Natural killer cell (primary cell): ENCODE data around the gene PAMR1. TPM values are rescaled to one million over a fixed set of nuclear protein-coding genes. Genes with fewer than 3 reads are reported as not detected.

Experiments used
- ATAC-seq, 3 donors: fragments of 150-1000 bp in 2 of 3; fragments of 200-7000 bp in 1 of 3; cut with Tn5 transposase; 1 replicate in 1 of 3; 2 replicates in 2 of 3; pipeline ENCODE4 v1.10.0; 2021; ENCODE audit warnings: mild to moderate bottlenecking in 2 of 3, moderate library complexity in 2 of 3
- DNase-seq, 2 donors: peaks; one replicate each; pipeline versions ENCODE4 v3.0.0 to v3.0.0-alpha.2; 2013 to 2021; ENCODE audit warnings: mixed read lengths in 1 of 2
- H3K27ac ChIP-seq: one replicate; pipeline ENCODE4 v1.5.1; 2013; ENCODE audit warnings: mild to moderate bottlenecking, low read length
- H3K27me3 ChIP-seq: one replicate; pipeline ENCODE4 v1.6.1; 2013; ENCODE audit warnings: low read length; ENCODE audit not compliant: control insufficient read depth, insufficient read depth
- H3K36me3 ChIP-seq: one replicate; pipeline ENCODE4 v1.6.1; 2013; ENCODE audit warnings: low read length; ENCODE audit not compliant: control insufficient read depth, insufficient read depth
- H3K4me1 ChIP-seq: one replicate; pipeline ENCODE4 v1.6.1; 2013; ENCODE audit warnings: low read length; ENCODE audit not compliant: control insufficient read depth, insufficient read depth
- H3K4me3 ChIP-seq: one replicate; pipeline ENCODE4 v1.5.1; 2013; ENCODE audit warnings: low read length
- H3K9me3 ChIP-seq: one replicate; pipeline ENCODE4 v1.6.1; 2013; ENCODE audit warnings: low read length; ENCODE audit not compliant: control insufficient read depth, insufficient read depth
- H3K27ac Mint-ChIP-seq, 2 donors: one replicate each; pipeline ENCODE4 v1.8.0; 2022; ENCODE audit warnings: mild to moderate bottlenecking in 2 of 2, mixed read lengths in 2 of 2, moderate library complexity in 1 of 2
- H3K27me3 Mint-ChIP-seq, 2 donors: one replicate each; pipeline ENCODE4 v1.8.0; 2022; ENCODE audit warnings: low read depth in 2 of 2, mixed read lengths in 2 of 2
- H3K36me3 Mint-ChIP-seq: one replicate; pipeline ENCODE4 v1.8.0; 2022; ENCODE audit warnings: mixed read lengths
- H3K4me1 Mint-ChIP-seq, 2 donors: one replicate each; pipeline ENCODE4 v1.8.0; 2022; ENCODE audit warnings: mixed read lengths in 2 of 2
- H3K4me3 Mint-ChIP-seq: one replicate; pipeline ENCODE4 v1.8.0; 2022; ENCODE audit warnings: mild to moderate bottlenecking, moderate library complexity, mixed read lengths
- H3K9me3 Mint-ChIP-seq, 2 donors: one replicate each; pipeline ENCODE4 v1.8.0; 2022; ENCODE audit warnings: mixed read lengths in 2 of 2
- CTCF ChIP-seq: fragments of 200-600 bp; IDR thresholded peaks from one replicate; pipeline ENCODE4 v1.8.0; 2022; ENCODE audit warnings: antibody characterized with exemption
- WGBS: methylation state at CpG from one replicate; pipeline ENCODE4 v1.1.7; 2013; ENCODE audit warnings: missing lambda C conversion rate; ENCODE audit not compliant: insufficient coverage; 5-methylcytosine and 5-hydroxymethylcytosine counted together
- intact Hi-C: fragments of 100-400 bp; cut with micrococcal nuclease; formaldehyde crosslinking; loops from one replicate; pipeline ENCODE4 v1.14.2; 2022
- total RNA-seq, 4 donors: library from RNA; stranded (reverse); fragments of 120-200 nt in 1 of 4; gene quantifications; one replicate each; pipeline versions ENCODE4 v1.2.3 to v1.2.4, GENCODE V29; 2013 to 2022

The PAMR1 gene
- total RNA-seq, 3 donors from 2014 or later (not counting 1 experiment from before 2014, with no cell fraction given), result not detected

DNA sequence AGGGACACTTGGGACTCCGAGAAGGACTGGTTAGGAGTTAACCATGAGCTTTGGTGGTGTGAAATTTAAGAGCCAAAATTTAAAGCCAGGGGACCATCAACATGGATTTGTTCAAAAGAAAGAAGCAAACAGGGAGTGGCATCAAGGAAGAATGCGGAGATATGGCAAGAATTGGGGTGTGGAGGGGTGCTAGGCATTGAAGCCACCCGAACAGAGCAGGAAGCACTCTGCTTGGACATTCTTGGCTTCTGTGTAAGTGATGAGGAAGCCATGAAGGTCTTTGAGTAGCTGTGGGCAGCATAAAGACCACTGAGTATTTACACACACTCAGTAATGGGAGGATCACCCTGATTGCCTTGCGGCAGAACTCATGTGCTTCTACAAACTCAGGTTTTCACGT is 27.2 kb upstream of the PAMR1 start:
- no peaks in the 10 kb centered on the region for H3K27me3 ChIP-seq

GRCh38 chr11:35550374-35551036 is 25.1 kb upstream of the PAMR1 start:
- intact Hi-C loops, result no loop called here
- DNase-seq (no peak), ATAC-seq (no peak)
- Histone ChIP-seq H3K4me3 (no peak overlapping the region), H3K36me3 (no peaks in the 10 kb centered on the region), H3K9me3 (no peaks in the 10 kb centered on the region), H3K27me3 (no peaks in the 10 kb centered on the region), H3K4me1 (no peaks in the 10 kb centered on the region), H3K27ac (no peak overlapping the region)
- TF ChIP-seq CTCF, result no peak
- H3K36me3 Mint-ChIP-seq, result no peaks in the 10 kb centered on the region
- H3K9me3 Mint-ChIP-seq, result no peaks in the 10 kb centered on the region
- no peak overlapping the region for H3K4me3 Mint-ChIP-seq
- no peak overlapping the region for H3K27ac Mint-ChIP-seq
- peaks cover 16 to 43% of the 10 kb centered on the region in 2 donors for H3K27me3 Mint-ChIP-seq
- no peaks in the 10 kb centered on the region for H3K4me1 Mint-ChIP-seq
- 84% methylated on average over 3 of the region's 3 CpGs for WGBS

More for the DNA sequence above, 27.2 kb upstream of the PAMR1 start:
- H3K36me3 Mint-ChIP-seq, result no peaks in the 10 kb centered on the region
- no peak overlapping the region for H3K4me3 Mint-ChIP-seq
- H3K4me1 ChIP-seq, result no peaks in the 10 kb centered on the region
- H3K4me3 ChIP-seq, result no peak overlapping the region
- no peaks in the 10 kb centered on the region for H3K4me1 Mint-ChIP-seq
- H3K27ac Mint-ChIP-seq, result no peak overlapping the region
- H3K27me3 Mint-ChIP-seq, result peaks cover 13 to 36% of the 10 kb centered on the region in 2 donors
- no peaks in the 10 kb centered on the region for H3K36me3 ChIP-seq
- H3K27ac ChIP-seq, result no peak overlapping the region
- H3K9me3 Mint-ChIP-seq, result no peaks in the 10 kb centered on the region
- H3K9me3 ChIP-seq, result no peaks in the 10 kb centered on the region
- DNase-seq (no peak), ATAC-seq (no peak)
- WGBS, result 95% methylated on average over 5 of the region's 5 CpGs
- intact Hi-C loops, result no loop called here
- no peak for TF ChIP-seq CTCF

DNA sequence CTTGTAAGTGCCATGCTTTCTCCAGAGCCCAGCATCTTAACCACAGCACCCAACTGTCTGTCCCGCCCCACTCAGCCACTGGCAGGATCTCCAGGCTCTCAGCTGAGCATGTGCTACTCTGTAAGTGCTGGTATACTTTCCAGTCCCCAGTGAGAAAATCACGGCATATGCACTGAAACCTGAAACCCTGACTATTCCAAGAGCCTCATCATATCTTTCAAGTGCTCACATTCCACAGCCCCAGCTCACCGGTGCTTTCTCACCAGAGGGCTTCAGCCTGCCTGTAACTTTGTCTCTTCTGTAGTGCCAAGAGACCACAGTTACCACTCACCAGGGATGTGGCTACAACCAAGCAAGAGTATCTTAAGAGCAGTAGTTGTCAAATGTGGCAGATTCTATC is 24.4 kb upstream of the PAMR1 start:
- Histone ChIP-seq H3K9me3 (no peaks in the 10 kb centered on the region), H3K27ac (no peak overlapping the region), H3K4me3 (no peak overlapping the region), H3K27me3 (no peaks in the 10 kb centered on the region), H3K4me1 (no peaks in the 10 kb centered on the region), H3K36me3 (no peaks in the 10 kb centered on the region)
- 65% methylated on average over 3 of the region's 3 CpGs for WGBS
- DNase-seq (no peak), ATAC-seq (no peak)
- Mint-ChIP-seq H3K36me3 (no peaks in the 10 kb centered on the region), H3K27me3 (peaks cover 15 to 36% of the 10 kb centered on the region in 2 donors), H3K27ac (no peak overlapping the region), H3K9me3 (no peaks in the 10 kb centered on the region), H3K4me1 (no peaks in the 10 kb centered on the region), H3K4me3 (no peak overlapping the region)
- intact Hi-C loops, result no loop called here
- TF ChIP-seq CTCF, result no peak
